Retinal pigment epithelial cell (primary cell): ENCODE data around the gene DNAL1.

Experiments used
- DNase-seq: peaks from one replicate; pipeline ENCODE4 v3.0.0-alpha.2; 2010; ENCODE audit warnings: low read depth
- H3K4me3 ChIP-seq: 2 replicates; pipeline ENCODE4 v1.5.1; 2011; ENCODE audit warnings: mild to moderate bottlenecking, low read length, control low read depth, moderate library complexity
- CTCF ChIP-seq: conservative IDR thresholded peaks from 2 replicates; pipeline ENCODE4 v1.5.1; 2011; ENCODE audit warnings: low read depth, low read length, control low read depth, inconsistent platforms

DNAL1 gene

GRCh38 chr14:73748858-73749357, 104.1 kb downstream of the DNAL1 start:
- TF ChIP-seq CTCF, result no peak
- DNase-seq, result no peak
- no peak overlapping the region for H3K4me3 ChIP-seq

- no peak overlapping the region for H3K4me3 ChIP-seq
- DNase-seq, result no peak
- TF ChIP-seq CTCF, result no peak
Observed at GRCh38 chr14:73749706-73750530, 105.1 kb downstream of the DNAL1 start.

GRCh38 chr14:73750531-73750901, 105.7 kb downstream of the DNAL1 start:
- no peak for TF ChIP-seq CTCF
- H3K4me3 ChIP-seq, result no peak overlapping the region
- DNase-seq, result no peak

- TF ChIP-seq CTCF, result no peak
- no peak for DNase-seq
- H3K4me3 ChIP-seq, result no peak overlapping the region
Observed at GRCh38 chr14:73751157-73751691, 106.4 kb downstream of the DNAL1 start.

GRCh38 chr14:73752297-73752992, 107.7 kb downstream of the DNAL1 start:
- no peak for DNase-seq
- no peak overlapping the region for H3K4me3 ChIP-seq
- peak; percentile 50 for TF ChIP-seq CTCF
